Activated naive CD8-positive, alpha-beta T cell treated with anti-CD3 and anti-CD28 coated beads for 36 hours (primary cell): ENCODE data around the gene CD151. TPM values are rescaled to one million over a fixed set of nuclear protein-coding genes. Genes with fewer than 3 reads are reported as not detected.

Experiments used
- DNase-seq: peaks from one replicate; pipeline ENCODE4 v3.0.0; 2021
- H3K27ac Mint-ChIP-seq: one replicate; pipeline ENCODE4 v1.8.0; 2022; ENCODE audit warnings: mild to moderate bottlenecking, moderate library complexity, mixed read lengths
- H3K27me3 Mint-ChIP-seq: one replicate; pipeline ENCODE4 v1.8.0; 2022; ENCODE audit warnings: mild to moderate bottlenecking, mixed read lengths
- H3K36me3 Mint-ChIP-seq: one replicate; pipeline ENCODE4 v1.8.0; 2021; ENCODE audit warnings: mild to moderate bottlenecking, mixed read lengths
- H3K4me1 Mint-ChIP-seq: one replicate; pipeline ENCODE4 v1.8.0; 2021; ENCODE audit warnings: mixed read lengths
- H3K4me3 Mint-ChIP-seq: one replicate; pipeline ENCODE4 v1.8.0; 2022; ENCODE audit warnings: mild to moderate bottlenecking, moderate library complexity, mixed read lengths
- H3K9me3 Mint-ChIP-seq: one replicate; pipeline ENCODE4 v1.8.0; 2022; ENCODE audit warnings: mixed read lengths
- total RNA-seq, 2 experiments: library from RNA; stranded (reverse); gene quantifications; one replicate each; pipeline ENCODE4 v1.2.3, GENCODE V29; 2021

The CD151 gene
- total RNA-seq, 2 experiments from 2014 or later: 47.3 to 51.1 TPM

DNA sequence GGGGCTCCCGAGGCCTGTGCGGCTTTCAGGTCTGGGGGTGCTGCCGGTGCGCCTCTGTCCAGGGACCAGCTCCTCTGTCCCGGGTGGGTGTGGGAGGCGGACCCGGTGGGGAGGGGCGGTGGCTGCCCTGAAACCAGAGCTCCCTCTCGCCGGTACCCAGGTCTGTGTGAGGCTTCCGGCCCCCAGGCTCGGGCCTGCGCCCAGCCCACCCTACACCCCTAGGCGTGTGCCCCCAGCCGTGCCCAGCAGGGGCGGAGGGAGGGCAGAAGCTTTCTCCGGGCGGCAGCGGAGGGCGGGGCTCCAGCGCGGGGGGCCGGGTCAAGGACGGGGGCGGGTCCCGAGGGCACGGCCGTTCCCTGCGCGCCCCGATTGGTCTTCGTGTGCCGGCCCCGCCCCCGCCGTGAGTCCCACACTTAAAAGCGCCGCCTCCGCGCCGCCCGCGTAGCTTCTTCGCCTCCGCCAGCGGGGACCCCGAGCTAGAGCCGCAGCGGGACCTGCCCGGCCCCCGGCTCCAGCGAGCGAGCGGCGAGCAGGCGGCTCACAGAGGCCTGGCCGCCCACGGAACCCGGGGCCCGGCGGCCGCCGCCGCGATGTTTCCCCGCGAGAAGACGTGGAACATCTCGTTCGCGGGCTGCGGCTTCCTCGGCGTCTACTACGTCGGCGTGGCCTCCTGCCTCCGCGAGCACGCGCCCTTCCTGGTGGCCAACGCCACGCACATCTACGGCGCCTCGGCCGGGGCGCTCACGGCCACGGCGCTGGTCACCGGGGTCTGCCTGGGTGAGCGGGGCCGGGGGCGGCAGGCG is 13.4 kb upstream of the CD151 start:
- peak overlapping the region; percentile 77 for H3K4me3 Mint-ChIP-seq
- H3K27me3 Mint-ChIP-seq: no peaks in the 10 kb centered on the region
- no peaks in the 10 kb centered on the region for H3K9me3 Mint-ChIP-seq
- H3K27ac Mint-ChIP-seq: peak overlapping the region; percentile 60
- peak; percentile 94 for DNase-seq
- H3K36me3 Mint-ChIP-seq: no peaks in the 10 kb centered on the region
- H3K4me1 Mint-ChIP-seq: peaks cover 17% of the 10 kb centered on the region

DNA sequence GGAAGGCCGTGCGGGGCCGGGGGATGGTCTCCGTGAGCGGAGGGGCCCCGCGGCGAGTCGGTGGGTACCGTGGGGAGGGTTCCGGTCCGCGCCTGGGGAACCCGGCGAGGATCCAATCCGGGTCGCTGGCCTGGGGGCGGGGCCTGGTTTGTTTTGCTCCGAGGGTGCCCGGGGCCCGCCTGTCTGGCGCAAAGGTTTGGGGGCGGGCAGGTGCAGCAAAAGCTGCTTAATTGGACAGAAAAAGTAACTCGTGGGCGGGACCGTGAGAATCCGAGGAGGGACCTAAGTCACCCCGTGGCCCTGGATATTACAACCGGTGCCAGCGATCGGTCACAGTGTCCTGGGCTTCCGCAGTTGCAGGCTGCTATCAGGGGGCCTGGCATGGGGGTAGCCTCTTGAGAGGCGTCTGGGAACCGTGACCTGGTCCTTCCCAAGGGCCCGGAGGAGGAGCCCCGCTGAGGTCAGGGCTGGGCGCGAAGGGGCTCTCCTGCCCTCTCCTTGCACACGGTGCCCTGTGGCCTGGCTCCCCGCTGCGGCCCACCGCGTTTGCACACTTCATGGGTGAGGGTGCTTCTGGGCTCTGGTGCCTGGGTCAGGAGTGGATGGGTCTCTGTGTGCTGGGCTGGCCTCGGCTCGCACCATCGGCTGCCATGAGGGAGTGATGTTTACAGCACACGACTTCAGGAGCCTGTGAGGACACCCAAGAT is 12.7 kb upstream of the CD151 start:
- DNase-seq: peak; percentile 94
- Mint-ChIP-seq H3K27me3 (no peaks in the 10 kb centered on the region), H3K4me3 (peak overlapping the region; percentile 77), H3K27ac (peak overlapping the region; percentile 48), H3K36me3 (peaks cover 5% of the 10 kb centered on the region), H3K9me3 (no peaks in the 10 kb centered on the region), H3K4me1 (peaks cover 17% of the 10 kb centered on the region)

DNA sequence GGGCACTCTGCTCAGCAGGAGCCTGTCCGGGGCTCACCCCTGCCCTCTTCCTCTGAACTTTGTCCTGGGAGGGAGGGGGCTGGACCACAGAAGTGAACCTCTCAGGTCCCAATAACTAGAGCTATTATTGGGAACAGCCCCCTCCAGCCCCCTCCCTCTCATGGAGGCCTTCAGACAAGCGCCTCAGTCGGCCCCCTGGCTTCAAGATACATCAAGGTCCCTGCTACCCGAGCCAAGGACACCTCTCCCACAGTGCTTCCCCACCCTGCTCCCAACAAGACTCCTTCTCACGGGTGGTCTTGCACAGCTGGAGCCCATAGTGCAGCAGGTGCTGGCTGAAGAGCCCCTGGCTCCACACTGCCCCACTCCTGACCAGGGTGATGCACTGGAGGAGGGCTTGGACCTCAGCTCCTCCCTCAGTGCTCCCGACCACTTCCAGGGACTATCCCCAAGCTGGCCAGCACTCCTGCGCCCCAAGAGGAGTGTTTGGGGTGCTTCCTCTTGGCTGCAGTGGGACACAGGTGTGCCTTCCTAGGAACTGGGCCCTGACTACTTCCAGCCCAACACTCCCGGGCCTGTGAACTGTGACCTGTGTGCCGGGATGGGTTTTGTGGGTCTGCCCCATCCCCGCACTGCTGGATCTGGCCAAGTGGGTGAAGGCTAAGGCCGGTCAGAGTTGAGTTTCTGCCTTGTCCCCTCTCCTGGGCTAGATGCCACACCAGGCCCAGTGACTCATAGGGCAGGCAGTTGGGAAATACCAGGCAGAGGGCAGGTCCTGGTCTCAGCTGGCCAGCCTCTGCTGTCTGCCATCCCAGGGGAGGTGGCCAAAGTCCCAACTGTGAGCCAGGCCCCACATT is 11.9 kb upstream of the CD151 start:
- DNase-seq: no peak
- Mint-ChIP-seq H3K36me3 (peaks cover 9% of the 10 kb centered on the region), H3K9me3 (no peaks in the 10 kb centered on the region), H3K4me3 (peak overlapping the region; percentile 77), H3K27me3 (no peaks in the 10 kb centered on the region), H3K27ac (peak overlapping the region; percentile 25), H3K4me1 (peaks cover 17% of the 10 kb centered on the region)

DNA sequence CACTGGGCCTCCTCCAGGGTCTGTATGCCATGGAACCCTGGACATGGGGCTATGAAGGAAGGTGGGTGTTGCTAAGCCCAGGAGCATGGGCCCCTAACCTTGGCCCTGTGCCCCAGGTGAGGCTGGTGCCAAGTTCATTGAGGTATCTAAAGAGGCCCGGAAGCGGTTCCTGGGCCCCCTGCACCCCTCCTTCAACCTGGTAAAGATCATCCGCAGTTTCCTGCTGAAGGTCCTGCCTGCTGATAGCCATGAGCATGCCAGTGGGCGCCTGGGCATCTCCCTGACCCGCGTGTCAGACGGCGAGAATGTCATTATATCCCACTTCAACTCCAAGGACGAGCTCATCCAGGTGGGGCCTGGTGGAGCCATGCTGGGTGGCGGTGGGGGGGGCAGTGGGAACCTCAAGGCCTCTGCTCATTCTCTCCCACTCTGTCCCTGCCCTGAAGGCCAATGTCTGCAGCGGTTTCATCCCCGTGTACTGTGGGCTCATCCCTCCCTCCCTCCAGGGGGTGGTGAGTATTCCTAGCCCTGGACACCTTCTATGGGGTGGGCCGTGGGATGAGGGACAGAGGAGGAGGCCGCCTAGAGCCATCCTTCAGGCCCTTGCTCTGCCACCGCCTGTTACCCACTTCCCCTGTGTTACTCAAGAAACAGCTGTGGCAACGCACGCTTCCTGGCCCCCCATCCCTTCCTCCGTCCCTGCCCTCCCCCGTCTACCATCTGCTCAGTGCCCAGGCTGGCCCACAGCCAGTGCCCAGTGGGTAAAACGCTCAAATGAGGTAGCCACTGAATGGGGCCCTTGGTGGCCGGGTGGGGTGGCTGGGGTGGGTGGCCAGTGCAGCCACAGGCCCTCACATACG is 11.0 kb upstream of the CD151 start:
- peaks cover 3% of the 10 kb centered on the region for H3K27me3 Mint-ChIP-seq
- no peak for DNase-seq
- H3K36me3 Mint-ChIP-seq: peaks cover 9% of the 10 kb centered on the region
- H3K4me3 Mint-ChIP-seq: no peak overlapping the region
- peaks cover 18% of the 10 kb centered on the region for H3K4me1 Mint-ChIP-seq
- no peak overlapping the region for H3K27ac Mint-ChIP-seq
- H3K9me3 Mint-ChIP-seq: no peaks in the 10 kb centered on the region

DNA sequence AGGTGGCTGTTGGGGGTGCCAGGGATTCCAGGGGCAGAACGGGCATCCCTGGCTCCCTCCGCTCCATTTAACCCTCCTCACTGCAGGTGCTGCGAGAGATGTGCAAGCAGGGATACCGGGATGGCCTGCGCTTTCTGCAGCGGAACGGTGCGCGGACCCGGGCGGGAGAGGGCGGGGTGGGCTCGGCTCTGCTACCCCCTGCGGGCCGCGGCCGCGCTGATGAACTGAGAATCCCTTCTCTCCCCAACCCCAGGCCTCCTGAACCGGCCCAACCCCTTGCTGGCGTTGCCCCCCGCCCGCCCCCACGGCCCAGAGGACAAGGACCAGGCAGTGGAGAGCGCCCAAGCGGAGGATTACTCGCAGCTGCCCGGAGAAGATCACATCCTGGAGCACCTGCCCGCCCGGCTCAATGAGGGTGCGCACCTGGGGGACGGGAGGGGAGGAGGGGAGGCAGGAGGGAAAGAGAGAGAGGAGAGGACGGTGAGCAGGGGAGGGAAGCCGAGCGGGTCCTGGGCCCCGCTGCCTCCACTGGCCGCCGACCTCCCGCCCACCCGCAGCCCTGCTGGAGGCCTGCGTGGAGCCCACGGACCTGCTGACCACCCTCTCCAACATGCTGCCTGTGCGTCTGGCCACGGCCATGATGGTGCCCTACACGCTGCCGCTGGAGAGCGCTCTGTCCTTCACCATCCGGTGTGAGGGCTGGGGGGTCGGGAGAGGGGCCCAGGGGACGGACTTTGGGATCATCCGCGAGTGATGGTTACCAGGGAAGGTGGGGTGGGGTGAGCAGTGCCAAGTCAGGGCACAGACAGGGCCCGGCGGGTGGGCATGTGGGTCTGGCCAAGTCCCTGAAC is 9.1 kb upstream of the CD151 start:
- H3K27ac Mint-ChIP-seq: no peak overlapping the region
- peaks cover 9% of the 10 kb centered on the region for H3K36me3 Mint-ChIP-seq
- no peak for DNase-seq
- H3K9me3 Mint-ChIP-seq: no peaks in the 10 kb centered on the region
- peaks cover 16% of the 10 kb centered on the region for H3K27me3 Mint-ChIP-seq
- no peak overlapping the region for H3K4me3 Mint-ChIP-seq
- peaks cover 22% of the 10 kb centered on the region for H3K4me1 Mint-ChIP-seq

DNA sequence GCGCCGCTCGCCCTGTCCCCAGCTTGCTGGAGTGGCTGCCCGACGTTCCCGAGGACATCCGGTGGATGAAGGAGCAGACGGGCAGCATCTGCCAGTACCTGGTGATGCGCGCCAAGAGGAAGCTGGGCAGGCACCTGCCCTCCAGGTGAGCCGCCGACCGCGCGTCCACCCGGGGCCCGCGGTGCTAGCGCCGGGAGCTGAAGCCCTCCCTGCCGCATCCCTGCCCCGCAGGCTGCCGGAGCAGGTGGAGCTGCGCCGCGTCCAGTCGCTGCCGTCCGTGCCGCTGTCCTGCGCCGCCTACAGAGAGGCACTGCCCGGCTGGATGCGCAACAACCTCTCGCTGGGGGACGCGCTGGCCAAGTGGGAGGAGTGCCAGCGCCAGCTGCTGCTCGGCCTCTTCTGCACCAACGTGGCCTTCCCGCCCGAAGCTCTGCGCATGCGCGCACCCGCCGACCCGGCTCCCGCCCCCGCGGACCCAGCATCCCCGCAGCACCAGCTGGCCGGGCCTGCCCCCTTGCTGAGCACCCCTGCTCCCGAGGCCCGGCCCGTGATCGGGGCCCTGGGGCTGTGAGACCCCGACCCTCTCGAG is 8.4 kb upstream of the CD151 start:
- Mint-ChIP-seq H3K27ac (no peak overlapping the region), H3K27me3 (peaks cover 23% of the 10 kb centered on the region), H3K9me3 (no peaks in the 10 kb centered on the region), H3K4me1 (peaks cover 27% of the 10 kb centered on the region), H3K4me3 (no peak overlapping the region), H3K36me3 (peaks cover 9% of the 10 kb centered on the region)
- DNase-seq: no peak

DNA sequence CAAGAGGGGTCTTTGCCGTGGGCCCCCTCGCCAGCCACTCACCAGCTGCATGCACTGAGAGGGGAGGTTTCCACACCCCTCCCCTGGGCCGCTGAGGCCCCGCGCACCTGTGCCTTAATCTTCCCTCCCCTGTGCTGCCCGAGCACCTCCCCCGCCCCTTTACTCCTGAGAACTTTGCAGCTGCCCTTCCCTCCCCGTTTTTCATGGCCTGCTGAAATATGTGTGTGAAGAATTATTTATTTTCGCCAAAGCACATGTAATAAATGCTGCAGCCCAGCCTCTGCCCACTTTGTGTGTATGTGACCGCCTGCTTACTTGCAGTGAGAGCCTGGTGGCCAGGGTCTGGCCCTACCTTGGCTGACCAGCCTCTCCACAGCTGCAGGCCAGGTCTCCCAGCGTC is 7.8 kb upstream of the CD151 start:
- Mint-ChIP-seq H3K27ac (no peak overlapping the region), H3K4me1 (peaks cover 28% of the 10 kb centered on the region), H3K36me3 (peaks cover 9% of the 10 kb centered on the region), H3K4me3 (no peak overlapping the region), H3K27me3 (peaks cover 29% of the 10 kb centered on the region), H3K9me3 (no peaks in the 10 kb centered on the region)
- DNase-seq: no peak

DNA sequence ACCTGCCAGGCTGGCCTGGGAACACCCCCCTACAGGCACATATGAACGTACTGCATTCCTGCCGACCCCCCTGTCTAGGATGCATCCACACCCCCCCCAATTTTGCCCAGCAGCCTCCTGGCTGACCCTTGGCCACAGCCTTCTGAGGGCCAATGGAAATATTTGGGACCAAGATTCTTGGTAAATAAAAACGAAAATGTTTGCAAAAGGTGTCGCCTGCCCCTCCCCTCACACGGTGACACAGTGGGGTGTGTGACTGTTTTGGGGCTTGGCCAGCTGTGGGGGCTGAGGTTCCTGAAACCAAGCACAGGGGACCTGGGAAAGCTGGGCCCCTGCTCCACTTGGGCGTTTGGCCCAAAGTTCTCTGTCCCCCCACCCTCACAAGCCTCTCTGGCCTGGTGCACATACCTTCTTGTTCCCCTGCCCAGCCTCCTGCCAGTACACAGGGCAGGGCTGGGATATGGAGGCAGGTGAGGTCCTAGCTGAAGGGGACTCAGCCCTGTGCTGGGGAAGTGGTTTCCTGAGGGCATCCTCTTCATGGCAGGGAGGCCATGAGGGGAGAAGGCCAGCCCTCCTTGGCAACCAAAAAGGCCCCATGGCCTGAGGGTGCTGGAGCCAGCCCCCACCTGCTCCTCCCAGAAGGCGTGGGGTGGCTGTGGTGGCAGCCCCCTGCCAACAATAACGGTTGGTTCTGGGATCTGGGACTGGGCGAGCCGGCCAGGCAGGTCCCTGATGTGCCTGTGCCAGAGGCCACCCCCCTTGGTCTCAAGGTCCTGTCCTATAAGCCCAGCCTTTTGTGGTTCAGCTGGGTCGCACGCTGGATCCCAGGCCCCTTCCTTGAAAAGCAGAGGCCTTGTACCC is 7.2 kb upstream of the CD151 start:
- H3K4me1 Mint-ChIP-seq: peaks cover 25% of the 10 kb centered on the region
- H3K9me3 Mint-ChIP-seq: no peaks in the 10 kb centered on the region
- peaks cover 34% of the 10 kb centered on the region for H3K27me3 Mint-ChIP-seq
- peaks cover 9% of the 10 kb centered on the region for H3K36me3 Mint-ChIP-seq
- H3K4me3 Mint-ChIP-seq: no peak overlapping the region
- no peak overlapping the region for H3K27ac Mint-ChIP-seq
- DNase-seq: no peak

DNA sequence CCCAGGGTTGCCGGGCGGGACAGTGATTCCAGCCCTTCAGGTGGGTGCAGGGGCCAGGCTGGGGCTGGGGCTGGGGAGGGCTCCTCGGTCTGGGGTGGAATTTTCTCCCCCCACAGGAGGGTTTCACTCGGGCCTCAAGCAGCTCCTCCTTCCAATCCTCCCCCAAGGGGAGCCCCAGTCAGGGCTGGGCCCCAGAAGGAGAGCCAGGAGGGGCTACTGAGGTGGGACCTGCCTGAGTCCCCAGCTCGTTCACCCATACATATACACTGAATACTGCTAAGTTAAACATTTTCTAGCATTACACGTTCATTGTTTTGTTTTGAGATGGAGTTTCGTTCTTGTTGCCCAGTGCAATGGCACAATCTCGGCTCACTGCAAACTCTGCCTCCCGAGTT is 6.5 kb upstream of the CD151 start:
- Mint-ChIP-seq H3K36me3 (peaks cover 9% of the 10 kb centered on the region), H3K27ac (no peak overlapping the region), H3K4me3 (peak overlapping the region; percentile 72), H3K27me3 (peaks cover 36% of the 10 kb centered on the region), H3K4me1 (peaks cover 20% of the 10 kb centered on the region), H3K9me3 (no peaks in the 10 kb centered on the region)
- no peak for DNase-seq

DNA sequence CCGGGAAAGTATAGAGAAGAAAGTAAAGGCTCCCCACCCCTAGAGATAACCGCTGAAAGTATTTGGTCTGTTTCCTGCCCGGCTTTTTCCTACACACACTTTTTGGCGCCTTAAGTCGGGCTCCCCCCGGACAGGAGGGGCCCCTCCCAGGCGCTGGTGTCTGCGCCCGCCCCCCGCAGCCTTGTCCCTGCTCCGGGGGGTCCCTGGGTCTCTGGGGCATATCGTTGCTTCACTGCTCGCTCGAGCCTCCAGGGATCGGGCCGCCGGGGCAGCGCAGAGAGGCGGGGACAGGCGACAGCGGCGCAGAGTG is 6.0 kb upstream of the CD151 start:
- Mint-ChIP-seq H3K4me1 (peaks cover 20% of the 10 kb centered on the region), H3K27ac (no peak overlapping the region)

DNA sequence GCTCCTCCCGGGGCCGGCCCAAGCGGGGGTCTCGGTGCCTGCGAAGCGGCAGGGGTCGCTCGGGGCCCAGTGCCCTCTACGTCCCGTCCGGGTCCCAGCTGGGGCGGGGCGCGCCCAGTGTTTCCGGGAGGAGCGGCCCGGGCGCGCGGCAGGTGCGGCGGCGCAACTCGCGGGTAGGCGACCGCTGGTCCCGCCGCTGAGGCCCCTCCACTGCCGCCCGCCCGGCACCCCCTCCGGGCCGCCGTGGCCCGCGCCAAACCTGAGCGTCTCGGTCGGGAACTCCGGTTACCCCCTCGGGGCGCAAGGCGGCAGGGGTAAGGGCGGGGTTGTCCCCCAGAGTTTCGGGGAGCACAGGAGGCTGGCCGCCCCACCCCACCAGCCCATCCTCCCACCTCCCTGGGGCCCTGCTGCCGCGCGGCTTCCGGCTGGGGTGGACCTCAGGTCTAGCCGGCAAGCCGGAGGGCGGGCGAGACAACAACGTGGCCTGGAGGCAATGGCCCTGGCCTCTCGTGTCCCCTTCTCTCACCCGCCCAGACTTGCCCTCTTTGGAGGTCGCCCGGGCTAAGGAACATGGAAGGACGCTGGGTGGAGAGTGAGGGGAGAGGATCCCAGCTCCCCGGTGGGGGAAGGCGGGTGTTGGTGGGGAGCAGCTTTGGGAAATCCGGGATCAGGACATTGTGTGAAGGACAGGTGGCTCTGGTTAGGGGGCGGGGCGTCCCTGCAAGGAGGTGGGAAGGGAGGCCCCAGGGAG is 5.4 kb upstream of the CD151 start:
- peak overlapping the region; percentile 51 for H3K4me3 Mint-ChIP-seq
- H3K9me3 Mint-ChIP-seq: no peaks in the 10 kb centered on the region
- no peak for DNase-seq
- peaks cover 43% of the 10 kb centered on the region for H3K27me3 Mint-ChIP-seq
- peaks cover 9% of the 10 kb centered on the region for H3K36me3 Mint-ChIP-seq
- peaks cover 18% of the 10 kb centered on the region for H3K4me1 Mint-ChIP-seq
- H3K27ac Mint-ChIP-seq: no peak overlapping the region

More for the DNA sequence above, 6.0 kb upstream of the CD151 start:
- H3K9me3 Mint-ChIP-seq: no peaks in the 10 kb centered on the region
- no peak for DNase-seq
- H3K36me3 Mint-ChIP-seq: peaks cover 9% of the 10 kb centered on the region
- H3K27me3 Mint-ChIP-seq: peaks cover 41% of the 10 kb centered on the region
- peak overlapping the region; percentile 72 for H3K4me3 Mint-ChIP-seq

DNA sequence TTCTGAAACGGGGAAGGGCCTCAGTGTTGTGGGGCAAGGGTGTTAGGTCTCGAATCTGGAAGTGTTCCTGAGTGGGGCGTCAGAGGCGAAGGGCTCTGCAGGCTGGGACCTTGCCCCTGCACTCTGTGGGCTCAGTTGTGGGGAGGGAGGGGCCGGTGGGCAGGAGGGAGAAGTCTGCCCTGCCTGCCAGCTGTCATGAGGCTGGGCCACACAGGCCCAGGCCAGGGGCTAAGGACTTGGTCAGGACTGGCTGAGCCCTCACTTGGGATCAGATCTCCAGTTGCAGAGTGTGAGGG is 4.9 kb upstream of the CD151 start, which contains the start of gene CRACR2B:
Gene CRACR2B, plus strand, starts transcription at position 23 of the 296 bp plus-strand sequence. CDS start 689 bp downstream, outside the sequence.
- peaks cover 19% of the 10 kb centered on the region for H3K4me1 Mint-ChIP-seq
- peaks cover 9% of the 10 kb centered on the region for H3K36me3 Mint-ChIP-seq
- H3K4me3 Mint-ChIP-seq: peak within 1 kb of the TSS; percentile 51
- no peak within 1 kb of the TSS for H3K27ac Mint-ChIP-seq
- no peaks in the 10 kb centered on the region for H3K9me3 Mint-ChIP-seq
- H3K27me3 Mint-ChIP-seq: peaks cover 43% of the 10 kb centered on the region
- no peak for DNase-seq
